Fibroblast of mammary gland (primary cell): ENCODE data around the gene TMEM45A.
"Not testable (repeated sequence)": the region's sequence is repeated elsewhere in the genome, so short reads cannot be mapped to it uniquely, and the experiment has no call there.

ENCODE experiments used
- DNase-seq: peaks from one replicate; pipeline ENCODE4 v3.0.0-alpha.2; 2010; ENCODE audit warnings: low read depth
- H3K4me3 ChIP-seq: 2 replicates; pipeline ENCODE4 v1.5.1; 2011; ENCODE audit warnings: low read depth, mild to moderate bottlenecking, low read length, moderate library complexity; ENCODE audit not compliant: control insufficient read depth
- CTCF ChIP-seq: conservative IDR thresholded peaks from 2 replicates; pipeline ENCODE4 v1.5.1; 2011; ENCODE audit warnings: low read depth, low read length, inconsistent platforms; ENCODE audit not compliant: control insufficient read depth, insufficient read depth

TMEM45A gene

GRCh38 chr3:100500320-100500880 is 8.0 kb downstream of the TMEM45A start:
- TF ChIP-seq CTCF: no peak
- no peak overlapping the region for H3K4me3 ChIP-seq
- no peak for DNase-seq

GRCh38 chr3:100503448-100503847 is 11.0 kb downstream of the TMEM45A start:
- TF ChIP-seq CTCF: no peak
- no peak for DNase-seq
- no peak overlapping the region for H3K4me3 ChIP-seq

- no peak for TF ChIP-seq CTCF
- H3K4me3 ChIP-seq: no peak overlapping the region
- DNase-seq: peak; percentile 16
Measured at GRCh38 chr3:100506355-100506754, 13.9 kb downstream of the TMEM45A start.

GRCh38 chr3:100509818-100510217 is 17.4 kb downstream of the TMEM45A start:
- DNase-seq, H3K4me3 ChIP-seq: not testable (repeated sequence)

- no peak for TF ChIP-seq CTCF
- DNase-seq: peak; percentile 52
- no peak overlapping the region for H3K4me3 ChIP-seq
Measured at GRCh38 chr3:100516232-100516631, 23.8 kb downstream of the TMEM45A start.

GRCh38 chr3:100516838-100517237 is 24.4 kb downstream of the TMEM45A start:
- DNase-seq: peak; percentile 89
- no peak for TF ChIP-seq CTCF
- no peak overlapping the region for H3K4me3 ChIP-seq

- H3K4me3 ChIP-seq: no peak overlapping the region
- TF ChIP-seq CTCF: no peak
- DNase-seq: no peak
Measured at GRCh38 chr3:100517276-100517675, 24.9 kb downstream of the TMEM45A start.
